ENCODE measurements around the gene NAALADL1.

The NAALADL1 gene

GRCh38 chr11:64999478-64999877 lies 58.9 kb downstream of the NAALADL1 start:
- DNase-seq (ENCODE audit: low spot score) = no peak
- in situ Hi-C loops (cut with MboI; ENCODE audit: low sequenced_read_pairs, unreplicated experiment) = no loop called here
- TF ChIP-seq CTCF (IDR thresholded peaks at IDR 0.05; ENCODE audit: borderline replicate concordance, control extremely low read depth, extremely low read depth, insufficient read depth, missing control alignments) = no peak

- no peak for DNase-seq (ENCODE audit: low spot score)
- no peak for TF ChIP-seq CTCF (IDR thresholded peaks at IDR 0.05; ENCODE audit: borderline replicate concordance, control extremely low read depth, extremely low read depth, insufficient read depth, missing control alignments)
- in situ Hi-C loops (cut with MboI; ENCODE audit: low sequenced_read_pairs, unreplicated experiment) = no loop called here
These were observed 59.5 kb downstream of the NAALADL1 start for GRCh38 chr11:64998690-64999431.

GRCh38 chr11:64998141-64998540 lies 60.2 kb downstream of the NAALADL1 start:
- in situ Hi-C loops (cut with MboI; ENCODE audit: low sequenced_read_pairs, unreplicated experiment) = no loop called here
- no peak for DNase-seq (ENCODE audit: low spot score)
- no peak for TF ChIP-seq CTCF (IDR thresholded peaks at IDR 0.05; ENCODE audit: borderline replicate concordance, control extremely low read depth, extremely low read depth, insufficient read depth, missing control alignments)

GRCh38 chr11:64996710-64997380 lies 61.5 kb downstream of the NAALADL1 start, which contains the start of gene BATF2:
Gene BATF2, minus strand, starts transcription at chr11:64996971. Its CDS starts 57 bp downstream, at chr11:64996914.
- DNase-seq (ENCODE audit: low spot score) = peak; percentile 72
- in situ Hi-C loops (cut with MboI; ENCODE audit: low sequenced_read_pairs, unreplicated experiment) = no loop called here
- TF ChIP-seq CTCF (IDR thresholded peaks at IDR 0.05; ENCODE audit: borderline replicate concordance, control extremely low read depth, extremely low read depth, insufficient read depth, missing control alignments) = peak; percentile 29

GRCh38 chr11:64996327-64996709 lies 62.0 kb downstream of the NAALADL1 start:
- TF ChIP-seq CTCF (IDR thresholded peaks at IDR 0.05; ENCODE audit: borderline replicate concordance, control extremely low read depth, extremely low read depth, insufficient read depth, missing control alignments) = no peak
- no peak for DNase-seq (ENCODE audit: low spot score)
- in situ Hi-C loops (cut with MboI; ENCODE audit: low sequenced_read_pairs, unreplicated experiment) = no loop called here

Measured in GM13976 (cell line).